Spleen (tissue), 11 donors: Measurements from ENCODE around the gene TWIST2. TPM values are rescaled to one million over a fixed set of nuclear protein-coding genes. Genes with fewer than 3 reads are reported as not detected.

Experiments used
- DNase-seq: peaks from one replicate; pipeline ENCODE4 v3.0.0-alpha.2; 2020
- H3K27ac ChIP-seq, 8 donors: fragments of 200-600 bp; sonication (generic) in 7 of 8; 1 replicate in 4 of 8; 2 replicates in 4 of 8; pipeline versions ENCODE4 v1.5.0 to v1.8.0; 2016 to 2021; ENCODE audit warnings: inconsistent platforms in 4 of 8, mild to moderate bottlenecking in 4 of 8, moderate library complexity in 1 of 8
- H3K27me3 ChIP-seq, 7 donors: fragments of 200-600 bp; sonication (generic) in 6 of 7; replicated peaks in 1 of 7; 1 replicate in 4 of 7; 2 replicates in 3 of 7; pipeline versions ENCODE4 v1.5.0 to v1.8.0; 2016 to 2021; ENCODE audit warnings: inconsistent platforms in 3 of 7, mild to moderate bottlenecking in 1 of 7
- H3K36me3 ChIP-seq, 6 donors: fragments of 200-600 bp; sonication (generic) in 5 of 6; 1 replicate in 4 of 6; 2 replicates in 2 of 6; pipeline versions ENCODE4 v1.5.0 to v1.8.0; 2016 to 2021; ENCODE audit warnings: inconsistent platforms in 2 of 6
- H3K4me1 ChIP-seq, 6 donors: fragments of 200-600 bp; sonication (generic) in 5 of 6; 1 replicate in 3 of 6; 2 replicates in 3 of 6; pipeline versions ENCODE4 v1.5.0 to v1.8.0; 2016 to 2021; ENCODE audit warnings: inconsistent platforms in 3 of 6
- H3K4me3 ChIP-seq, 8 donors: fragments of 200-600 bp; sonication (generic) in 7 of 8; 1 replicate in 4 of 8; 2 replicates in 4 of 8; pipeline versions ENCODE4 v1.5.0 to v1.8.0; 2016 to 2021; ENCODE audit warnings: inconsistent platforms in 4 of 8, mild to moderate bottlenecking in 4 of 8, moderate library complexity in 2 of 8
- H3K9me3 ChIP-seq, 8 donors: fragments of 200-600 bp; sonication (generic) in 7 of 8; 1 replicate in 4 of 8; 2 replicates in 4 of 8; pipeline versions ENCODE4 v1.5.0 to v1.8.0; 2016 to 2021; ENCODE audit warnings: inconsistent platforms in 4 of 8
- CTCF ChIP-seq, 11 experiments: fragments of 200-600 bp in 7 of 11; fragments of 450-650 bp in 4 of 11; sonication (generic) in 4 of 11; IDR thresholded peaks in 8 of 11; conservative IDR thresholded peaks in 3 of 11; 1 replicate in 7 of 11; 2 replicates in 4 of 11; pipeline versions ENCODE4 v1.4.0 to v1.8.0; 2016 to 2021; ENCODE audit warnings: antibody characterized with exemption in 11 of 11, inconsistent platforms in 4 of 11, mild to moderate bottlenecking in 1 of 11
- POLR2A ChIP-seq, 3 donors: fragments of 450-650 bp; IDR thresholded peaks; one replicate each; pipeline ENCODE4 v1.5.1; 2017; ENCODE audit warnings: antibody characterized with exemption in 3 of 3, mild to moderate bottlenecking in 1 of 3
- POLR2AphosphoS5 ChIP-seq, 3 donors: sonication (generic); formaldehyde crosslinking; IDR thresholded peaks; one replicate each; pipeline ENCODE4 v1.5.1; 2017; ENCODE audit warnings: antibody characterized with exemption in 3 of 3
- WGBS, 5 donors: extraction: QIAGEN DNeasy Blood & Tissue Kit in 3 of 5; methylation state at CpG; one replicate each; pipeline versions ENCODE4 v1.1.5 to v1.1.7; 2013 to 2018; 5-methylcytosine and 5-hydroxymethylcytosine counted together
- intact Hi-C: fragments of 100-400 bp; cut with DNase I; formaldehyde crosslinking; loops from one replicate; pipeline ENCODE4 v1.15.0; 2023; ENCODE audit warnings: low total_unique reads
- polyA plus RNA-seq, 3 donors: library from polyadenylated mRNA; stranded (reverse); fragments of 200-250 nt; gene quantifications; one replicate each; pipeline ENCODE4 v1.2.1, GENCODE V29; 2013
- total RNA-seq, 7 donors: library from RNA; depleted of rRNA in 3 of 7; stranded (reverse); fragments of >200 nt in 3 of 7; fragmentation: NEBNext Ultra II Directional in 4 of 7; extraction: Animal tissue kit (Norgen Biotek cat#: 25700) in 4 of 7; gene quantifications; one replicate each; pipeline versions ENCODE4 v1.1.0 to v1.2.1, GENCODE V29; 2016 to 2021
- donor health status: healthy with polysubstance abuse.
- donor health status: DM: no; HTN: no; CAD: no; lungs with moderate emphysema.
- donor health status: DM: no; HTN: no; CAD: no.
- donor health status: Bipolar disorder and iron deficiency.
- donor health status: healthy.
- donor health status: DM: no; HTN: no; CAD: no.
- donor health status: DM: yes; HTN: yes; CAD: no.

TWIST2 gene
- total and polyA plus RNA-seq, 10 donors: 1.7 to 9.0 (median 2.4) TPM

DNA sequence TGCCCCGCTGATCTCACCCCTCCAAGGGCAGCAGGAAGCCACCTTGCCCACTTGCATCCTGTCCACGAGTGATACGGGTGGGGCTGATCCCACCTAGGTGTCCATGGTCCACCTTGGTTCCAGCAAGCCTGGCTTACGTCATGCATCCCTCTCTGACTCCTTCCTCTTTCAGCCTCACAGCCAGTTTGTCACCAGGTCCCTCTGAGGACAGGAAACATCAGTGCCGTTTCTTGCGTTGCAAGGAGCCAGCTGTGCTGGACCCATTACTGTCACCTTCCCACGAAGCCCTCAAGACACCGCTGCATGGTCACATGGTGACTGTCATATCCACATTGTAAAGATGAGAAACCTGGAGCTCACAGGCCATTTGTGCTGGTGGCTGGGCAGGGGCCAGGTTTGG lies 34.8 kb upstream of the TWIST2 start:
- intact Hi-C loops: no loop called here
- DNase-seq: no peak
- WGBS, 5 donors: 33 to 60% (median 45%) methylated on average over 7 to 8 of the region's 8 CpGs
- Histone ChIP-seq H3K4me3 (no peak overlapping the region), H3K9me3 (peaks cover 0 to 17% (median 11%) of the 10 kb centered on the region in 8 donors), H3K27me3 (peaks cover 0 to 53% (median under 1%) of the 10 kb centered on the region in 7 donors), H3K4me1 (no peaks in the 10 kb centered on the region), H3K36me3 (no peaks in the 10 kb centered on the region), H3K27ac (no peak overlapping the region)
- TF ChIP-seq CTCF (IDR thresholded peaks at IDR 0.05 in 8 of 11, conservative IDR thresholded peaks at IDR 0.05 in 3 of 11): no peak
- TF ChIP-seq POLR2A (IDR thresholded peaks at IDR 0.05): no peak
- TF ChIP-seq POLR2AphosphoS5 (IDR thresholded peaks at IDR 0.05): no peak

- 67 to 86% (median 80%) methylated on average over 4 of the region's 4 CpGs for WGBS, 5 donors
- Histone ChIP-seq H3K27ac (no peak overlapping the region), H3K4me1 (no peaks in the 10 kb centered on the region), H3K36me3 (no peaks in the 10 kb centered on the region), H3K4me3 (no peak overlapping the region), H3K27me3 (peaks cover 0 to 60% (median 8%) of the 10 kb centered on the region in 7 donors), H3K9me3 (peaks cover 0 to 1% (median 0%) of the 10 kb centered on the region in 8 donors)
- TF ChIP-seq POLR2AphosphoS5 (IDR thresholded peaks at IDR 0.05): no peak
- TF ChIP-seq CTCF (IDR thresholded peaks at IDR 0.05 in 8 of 11, conservative IDR thresholded peaks at IDR 0.05 in 3 of 11): no peak
- TF ChIP-seq POLR2A (IDR thresholded peaks at IDR 0.05): no peak
- intact Hi-C loops: no loop called here
- no peak for DNase-seq
Measured at GRCh38 chr2:238814815-238815214, 33.1 kb upstream of the TWIST2 start.

DNA sequence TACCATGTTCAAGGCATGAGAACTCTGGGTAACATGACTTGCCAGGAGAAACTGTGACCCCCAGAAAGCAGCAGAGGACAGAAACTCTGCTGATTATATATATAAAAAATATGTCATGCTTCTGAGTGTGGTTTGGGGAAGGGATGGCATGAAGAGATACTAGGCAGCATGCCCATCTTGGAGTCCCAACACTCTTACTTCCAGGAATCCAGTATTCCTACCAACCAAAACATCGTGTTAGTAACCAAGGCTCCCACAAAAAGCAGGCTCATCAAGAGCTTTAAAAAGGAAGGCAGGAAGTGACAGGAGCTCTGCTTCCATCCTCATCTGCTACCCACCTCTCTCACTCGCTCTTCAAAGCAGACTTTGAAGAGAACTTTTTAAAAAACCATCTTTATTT lies 31.6 kb upstream of the TWIST2 start:
- peaks cover 0 to 2% (median 0%) of the 10 kb centered on the region in 8 donors for H3K9me3 ChIP-seq
- no peak overlapping the region for H3K4me3 ChIP-seq
- no peaks in the 10 kb centered on the region for H3K4me1 ChIP-seq
- TF ChIP-seq CTCF (IDR thresholded peaks at IDR 0.05 in 8 of 11, conservative IDR thresholded peaks at IDR 0.05 in 3 of 11): no peak
- no peak overlapping the region for H3K27ac ChIP-seq
- H3K36me3 ChIP-seq: no peaks in the 10 kb centered on the region
- H3K27me3 ChIP-seq: peaks cover 0 to 69% (median 8%) of the 10 kb centered on the region in 7 donors
- intact Hi-C loops: no loop called here
- WGBS, 5 donors: 47 to 77% (median 68%) methylated on average over 2 of the region's 2 CpGs
- no peak for DNase-seq

DNA sequence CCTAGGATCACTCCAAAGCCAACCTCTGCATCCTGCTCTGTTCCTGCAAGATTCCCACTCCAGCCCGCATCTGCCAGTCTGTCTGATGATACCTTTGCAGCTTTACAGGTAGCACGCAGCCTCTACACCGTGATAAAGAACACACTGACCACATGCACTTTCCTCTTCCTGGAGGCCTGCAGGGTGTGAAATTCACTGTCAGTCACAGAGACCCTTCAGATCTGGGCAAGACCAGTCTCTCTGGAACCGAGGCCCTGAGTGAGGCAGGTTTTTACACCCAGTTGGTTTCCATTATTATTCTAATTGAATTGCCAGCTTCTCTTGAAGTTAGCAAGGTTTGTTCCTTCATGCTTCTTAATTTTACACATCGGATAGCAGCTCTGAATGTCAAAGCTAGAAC lies 30.5 kb upstream of the TWIST2 start:
- no peak for DNase-seq
- WGBS, 5 donors: 29 to 36% (median 34%) methylated on average over 5 of the region's 5 CpGs
- intact Hi-C loops: no loop called here

DNA sequence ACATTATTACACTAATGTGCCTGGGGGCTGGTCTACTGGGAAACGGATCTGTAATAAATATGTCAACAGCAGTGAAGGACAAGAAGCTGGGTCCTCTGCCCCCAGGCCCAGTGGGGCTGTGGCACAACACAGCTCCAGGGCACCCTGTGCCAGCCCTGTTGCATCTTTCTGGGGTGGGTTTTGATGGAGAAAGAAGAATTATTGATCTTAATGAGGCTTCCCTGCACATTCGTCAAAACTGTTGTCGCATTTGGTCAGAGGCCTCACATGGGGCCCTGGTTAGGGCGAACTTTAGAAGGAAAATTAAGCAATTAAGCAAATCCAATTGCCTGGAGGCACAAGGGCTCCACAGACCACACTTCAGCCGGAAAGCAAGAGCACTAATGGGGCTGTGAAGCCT lies 30.0 kb upstream of the TWIST2 start:
- H3K36me3 ChIP-seq: no peaks in the 10 kb centered on the region
- no peak for DNase-seq
- peaks cover 0 to 81% (median 8%) of the 10 kb centered on the region in 7 donors for H3K27me3 ChIP-seq
- H3K4me3 ChIP-seq: no peak overlapping the region
- no peaks in the 10 kb centered on the region for H3K4me1 ChIP-seq
- H3K27ac ChIP-seq: no peak overlapping the region
- 57 to 72% (median 67%) methylated on average over 5 of the region's 5 CpGs for WGBS, 5 donors
- peaks cover 0 to 2% (median 0%) of the 10 kb centered on the region in 8 donors for H3K9me3 ChIP-seq
- intact Hi-C loops: no loop called here
- TF ChIP-seq CTCF (IDR thresholded peaks at IDR 0.05 in 8 of 11, conservative IDR thresholded peaks at IDR 0.05 in 3 of 11) (no peak), POLR2AphosphoS5 (IDR thresholded peaks at IDR 0.05) (no peak), POLR2A (IDR thresholded peaks at IDR 0.05) (no peak)

More for the DNA sequence above, 30.5 kb upstream of the TWIST2 start:
- H3K9me3 ChIP-seq: peaks cover 0 to 2% (median 0%) of the 10 kb centered on the region in 8 donors
- no peaks in the 10 kb centered on the region for H3K36me3 ChIP-seq
- H3K27me3 ChIP-seq: peaks cover 0 to 79% (median 8%) of the 10 kb centered on the region in 7 donors
- TF ChIP-seq POLR2A (IDR thresholded peaks at IDR 0.05): no peak
- H3K4me1 ChIP-seq: no peaks in the 10 kb centered on the region
- no peak overlapping the region for H3K27ac ChIP-seq
- H3K4me3 ChIP-seq: no peak overlapping the region
